HEK293 (cell line): ENCODE data around the gene CDCA5.
A peak's percentile ranks its signal among the peaks of the same experiment; 100 is the strongest.

ENCODE experiments used
- CTCF ChIA-PET: fragments of 350-600 bp; formaldehyde crosslinking; extraction: SDS; loops from one replicate; lab custom pipeline; 2021; ENCODE audit warnings: antibody characterized with exemption; lab: Yijun Ruan, JAX
- POLR2A ChIA-PET: fragments of 300-600 bp; formaldehyde crosslinking; extraction: SDS; loops from one replicate; lab custom pipeline; 2020; ENCODE audit warnings: antibody characterized with exemption, inconsistent platforms; lab: Yijun Ruan, JAX
- H3K27ac ChIP-seq: fragments of 200-500 bp; sonication (Bioruptor generic); 2 replicates; pipeline ENCODE4 v1.5.1; 2014; ENCODE audit warnings: low read depth, low read length, control low read depth, inconsistent platforms; ENCODE audit errors: extremely low read depth
- H3K36me3 ChIP-seq, 2 experiments: fragments of 200-500 bp in 1 of 2; sonication (Bioruptor generic) in 1 of 2; 1 replicate in 1 of 2; 2 replicates in 1 of 2; pipeline ENCODE4 v1.5.1; 2014 to 2017; ENCODE audit warnings: inconsistent platforms in 2 of 2, low read length in 2 of 2; ENCODE audit not compliant: control insufficient read depth in 2 of 2, insufficient read depth in 1 of 2
- H3K4me1 ChIP-seq: fragments of 200-500 bp; sonication (Bioruptor generic); 2 replicates; pipeline ENCODE4 v1.5.1; 2014; ENCODE audit warnings: mild to moderate bottlenecking, low read length, inconsistent platforms; ENCODE audit not compliant: control insufficient read depth, insufficient read depth
- H3K4me3 ChIP-seq: 2 replicates; pipeline ENCODE4 v1.5.1; 2011; ENCODE audit warnings: low read depth, mild to moderate bottlenecking, control low read depth, low read length, moderate library complexity
- H3K9me3 ChIP-seq: fragments of 200-500 bp; sonication (Bioruptor generic); 2 replicates; pipeline ENCODE4 v1.5.1; 2014; ENCODE audit warnings: low read depth, low read length, inconsistent platforms; ENCODE audit not compliant: control insufficient read depth, insufficient read depth
- BCL11A ChIP-seq: fragments of 450-650 bp; formaldehyde crosslinking; IDR thresholded peaks from 2 replicates; pipeline ENCODE4 v1.5.1; 2016; ENCODE audit warnings: low read depth, missing biosample characterization, missing genetic modification characterization
- GLIS1 ChIP-seq: fragments of 450-650 bp; formaldehyde crosslinking; IDR thresholded peaks from 2 replicates; pipeline ENCODE4 v1.5.1; 2016; ENCODE audit warnings: missing biosample characterization, missing genetic modification characterization
- KLF1 ChIP-seq: fragments of 450-650 bp; formaldehyde crosslinking; IDR thresholded peaks from 2 replicates; pipeline ENCODE4 v1.5.1; 2016; ENCODE audit warnings: missing biosample characterization, missing genetic modification characterization
- KLF10 ChIP-seq: fragments of 450-650 bp; IDR thresholded peaks from 2 replicates; pipeline ENCODE4 v1.5.1; 2018; ENCODE audit warnings: missing biosample characterization, mild to moderate bottlenecking, missing genetic modification characterization
- KLF7 ChIP-seq: fragments of 450-650 bp; formaldehyde crosslinking; IDR thresholded peaks from 2 replicates; pipeline ENCODE4 v1.5.1; 2016; ENCODE audit warnings: missing biosample characterization, missing genetic modification characterization, borderline replicate concordance
- KLF9 ChIP-seq: fragments of 450-650 bp; formaldehyde crosslinking; IDR thresholded peaks from 2 replicates; pipeline ENCODE4 v1.5.1; 2016; ENCODE audit warnings: missing biosample characterization, missing genetic modification characterization, low read depth
- SP2 ChIP-seq: fragments of 450-650 bp; formaldehyde crosslinking; IDR thresholded peaks from 2 replicates; pipeline ENCODE4 v1.5.1; 2016; ENCODE audit warnings: missing biosample characterization, missing genetic modification characterization
- SP3 ChIP-seq: fragments of 450-650 bp; formaldehyde crosslinking; IDR thresholded peaks from 2 replicates; pipeline ENCODE4 v1.5.1; 2016; ENCODE audit warnings: missing biosample characterization, missing genetic modification characterization
- SP7 ChIP-seq: fragments of 450-650 bp; formaldehyde crosslinking; IDR thresholded peaks from 2 replicates; pipeline ENCODE4 v1.5.1; 2016; ENCODE audit warnings: missing biosample characterization, missing genetic modification characterization
- ZBTB20 ChIP-seq: fragments of 450-650 bp; formaldehyde crosslinking; IDR thresholded peaks from 2 replicates; pipeline ENCODE4 v1.5.1; 2016; ENCODE audit warnings: missing biosample characterization, missing genetic modification characterization
- ZBTB48 ChIP-seq: fragments of 450-650 bp; formaldehyde crosslinking; IDR thresholded peaks from 2 replicates; pipeline ENCODE4 v1.5.1; 2016; ENCODE audit warnings: missing biosample characterization, missing genetic modification characterization
- ZBTB8A ChIP-seq: fragments of 450-650 bp; formaldehyde crosslinking; IDR thresholded peaks from 2 replicates; pipeline ENCODE4 v1.5.1; 2016; ENCODE audit warnings: missing biosample characterization, missing genetic modification characterization
- ZEB2 ChIP-seq: fragments of 450-650 bp; formaldehyde crosslinking; IDR thresholded peaks from 2 replicates; pipeline ENCODE4 v1.5.1; 2016; ENCODE audit warnings: missing biosample characterization, missing genetic modification characterization
- ZFHX2 ChIP-seq: fragments of 450-650 bp; formaldehyde crosslinking; conservative IDR thresholded peaks from 2 replicates; pipeline ENCODE4 v1.5.1; 2016; ENCODE audit warnings: missing biosample characterization, missing genetic modification characterization
- ZFP41 ChIP-seq: fragments of 450-650 bp; formaldehyde crosslinking; IDR thresholded peaks from 2 replicates; pipeline ENCODE4 v1.5.1; 2016; ENCODE audit warnings: missing biosample characterization, missing genetic modification characterization, borderline replicate concordance
- ZFP69B ChIP-seq: fragments of 450-650 bp; formaldehyde crosslinking; IDR thresholded peaks from 2 replicates; pipeline ENCODE4 v1.5.1; 2016; ENCODE audit warnings: missing biosample characterization, missing genetic modification characterization
- ZIC2 ChIP-seq: fragments of 450-650 bp; formaldehyde crosslinking; IDR thresholded peaks from 2 replicates; pipeline ENCODE4 v1.5.1; 2016; ENCODE audit warnings: missing biosample characterization, missing genetic modification characterization
- ZNF10 ChIP-seq: fragments of 450-650 bp; formaldehyde crosslinking; IDR thresholded peaks from 2 replicates; pipeline ENCODE4 v1.5.1; 2017; ENCODE audit warnings: missing biosample characterization, missing genetic modification characterization
- ZNF221 ChIP-seq: fragments of 450-650 bp; formaldehyde crosslinking; IDR thresholded peaks from 2 replicates; pipeline ENCODE4 v1.5.1; 2017; ENCODE audit warnings: missing biosample characterization, missing genetic modification characterization, borderline replicate concordance
- ZNF223 ChIP-seq: fragments of 450-650 bp; formaldehyde crosslinking; IDR thresholded peaks from 2 replicates; pipeline ENCODE4 v1.5.1; 2016; ENCODE audit warnings: missing biosample characterization, missing genetic modification characterization
- ZNF404 ChIP-seq: fragments of 450-650 bp; formaldehyde crosslinking; IDR thresholded peaks from 2 replicates; pipeline ENCODE4 v1.5.1; 2017; ENCODE audit warnings: missing biosample characterization, missing genetic modification characterization
- ZNF596 ChIP-seq: fragments of 450-650 bp; IDR thresholded peaks from 2 replicates; pipeline ENCODE4 v1.5.0; 2018; ENCODE audit warnings: missing biosample characterization, mild to moderate bottlenecking, missing genetic modification characterization, moderate library complexity
- ZNF610 ChIP-seq: fragments of 450-650 bp; formaldehyde crosslinking; IDR thresholded peaks from 2 replicates; pipeline ENCODE4 v1.5.1; 2016; ENCODE audit warnings: missing biosample characterization, missing genetic modification characterization, borderline replicate concordance
- ZNF629 ChIP-seq: fragments of 450-650 bp; formaldehyde crosslinking; IDR thresholded peaks from 2 replicates; pipeline ENCODE4 v1.5.1; 2017; ENCODE audit warnings: missing biosample characterization, missing genetic modification characterization
- ZNF707 ChIP-seq: fragments of 450-650 bp; formaldehyde crosslinking; IDR thresholded peaks from 2 replicates; pipeline ENCODE4 v1.5.1; 2016; ENCODE audit warnings: missing biosample characterization, missing genetic modification characterization
- ZNF76 ChIP-seq: fragments of 450-650 bp; formaldehyde crosslinking; IDR thresholded peaks from 2 replicates; pipeline ENCODE4; 2016; ENCODE audit warnings: low read depth, missing biosample characterization, missing genetic modification characterization, borderline replicate concordance
- ZNF777 ChIP-seq: fragments of 450-650 bp; formaldehyde crosslinking; IDR thresholded peaks from 2 replicates; pipeline ENCODE4 v1.5.1; 2017; ENCODE audit warnings: missing biosample characterization, missing genetic modification characterization, borderline replicate concordance
- ZXDB ChIP-seq: fragments of 450-650 bp; formaldehyde crosslinking; IDR thresholded peaks from 2 replicates; pipeline ENCODE4 v1.5.1; 2016; ENCODE audit warnings: missing biosample characterization, missing genetic modification characterization
- TF ChIP-seq, protein P1 (sequence below): fragments of 450-650 bp; formaldehyde crosslinking; IDR thresholded peaks from 2 replicates; pipeline ENCODE4 v1.5.1; 2016; ENCODE audit warnings: missing biosample characterization, missing genetic modification characterization
- TF ChIP-seq, protein P2 (sequence below): fragments of 450-650 bp; formaldehyde crosslinking; optimal IDR thresholded peaks from 2 replicates; pipeline ENCODE3; 2016; ENCODE audit warnings: missing biosample characterization, mild to moderate bottlenecking, missing genetic modification characterization
- TF ChIP-seq, protein P3 (sequence below): fragments of 450-650 bp; IDR thresholded peaks from 2 replicates; pipeline ENCODE4 v1.5.1; 2018; ENCODE audit warnings: missing biosample characterization, missing genetic modification characterization
- TF ChIP-seq, protein P4 (sequence below): sonication (generic); formaldehyde crosslinking; IDR thresholded peaks from 2 replicates; pipeline ENCODE4 v1.8.1; 2022; ENCODE audit warnings: mild to moderate bottlenecking, moderate library complexity, missing genetic modification reagents
- TF ChIP-seq, protein P5 (sequence below): fragments of 450-650 bp; formaldehyde crosslinking; IDR thresholded peaks from 2 replicates; pipeline ENCODE4 v1.5.1; 2016; ENCODE audit warnings: missing biosample characterization, missing genetic modification characterization

Gene CDCA5

DNA sequence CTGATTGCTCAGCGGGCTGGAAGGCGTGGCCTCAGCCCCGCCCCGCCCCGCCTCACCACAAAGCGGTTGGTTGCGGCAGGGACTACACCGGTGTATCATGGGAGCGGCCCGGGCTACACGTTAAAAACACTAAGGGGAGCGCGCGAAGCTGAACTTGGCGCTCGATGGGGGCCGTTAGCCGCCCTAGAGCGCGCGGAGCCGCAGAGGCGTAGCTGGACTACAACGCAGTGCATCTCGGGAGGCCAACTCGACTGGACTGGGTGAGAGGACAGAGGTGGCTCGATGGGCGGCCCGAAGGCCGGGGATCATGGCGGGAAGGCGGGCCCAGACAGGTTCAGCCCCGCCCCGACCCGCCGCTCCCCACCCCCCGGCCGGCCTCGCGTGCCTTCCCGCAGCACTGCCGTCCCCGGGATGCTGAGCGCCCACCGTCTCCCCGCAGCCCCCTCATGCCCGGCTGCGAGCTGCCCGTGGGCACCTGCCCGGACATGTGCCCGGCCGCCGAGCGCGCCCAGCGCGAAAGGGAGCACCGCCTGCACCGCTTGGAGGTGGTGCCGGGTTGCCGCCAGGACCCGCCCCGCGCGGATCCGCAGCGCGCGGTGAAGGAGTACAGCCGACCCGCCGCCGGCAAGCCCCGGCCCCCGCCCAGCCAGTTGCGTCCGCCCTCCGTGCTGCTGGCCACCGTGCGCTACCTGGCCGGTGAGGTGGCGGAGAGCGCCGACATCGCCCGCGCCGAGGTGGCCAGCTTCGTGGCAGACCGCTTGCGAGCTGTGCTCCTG is 42.8 kb downstream of the CDCA5 start, which contains the start of gene SAC3D1:
SAC3D1 (plus strand) TSS at position 364 of the 776 bp plus-strand sequence; CDS start at position 447, 83 bp downstream.
- POLR2A ChIA-PET, result interaction anchor here (0.6 to 2.1 kb wide), 14 partner anchors 9 to 239 kb away, joined by 3 to 17 read pairs (median 5); partner anchors contain the start of genes ARL2, ATG2A, CDCA5 and FAU
- Histone ChIP-seq H3K36me3 (peaks cover 0 to 47% of the 10 kb centered on the region in 2 experiments; a peak in 2 of 3 replicates), H3K4me1 (no peaks in the 10 kb centered on the region), H3K27ac (peak within 1 kb of the TSS; percentile 75), H3K4me3 (peak within 1 kb of the TSS; percentile 80), H3K9me3 (no peaks in the 10 kb centered on the region)
- CTCF ChIA-PET, result interaction anchor here (0.6 to 1.6 kb wide), 6 partner anchors 27 to 172 kb away, joined by 3 to 5 read pairs (median 4); partner anchors contain the start of genes ARL2 and CDCA5
- TF ChIP-seq ZNF76 (tag by site-specific recombination) (peak; percentile 96), ZBTB20 (tag by site-specific recombination) (peak; percentile 70; the same call in 1 of the 2 replicates), GLIS1 (tag by site-specific recombination) (peak; percentile 33), KLF9 (tag by site-specific recombination) (peak; percentile 76), ZFHX2 (tag by site-specific recombination) (peak; percentile 58; the same call in 1 of the 2 replicates), SP2 (tag by site-specific recombination) (peak; percentile 80), ZNF223 (peak; percentile 92), ZNF610 (tag by site-specific recombination) (peak; percentile 58; the same call in 1 of the 2 replicates), KLF7 (tag by site-specific recombination) (0 out of 2 replicates have a peak, but pooled peaks have one; percentile 30), ZBTB48 (tag by site-specific recombination) (peak; percentile 44; the same call in 1 of the 2 replicates), SP3 (tag by site-specific recombination) (peak; percentile 86), KLF1 (tag by site-specific recombination) (peak; percentile 54; the same call in 1 of the 2 replicates), ZIC2 (tag by site-specific recombination) (0 out of 2 replicates have a peak, but pooled peaks have one; percentile 20), KLF10 (tag by site-specific recombination) (peak; percentile 24; the same call in 1 of the 2 replicates), ZNF629 (tag by site-specific recombination) (peak; percentile 62), ZNF404 (tag by site-specific recombination) (no peak), ZFP69B (peak; percentile 37; the same call in 1 of the 2 replicates), BCL11A (tag by site-specific recombination) (no peak), ZNF777 (tag by site-specific recombination) (no peak), ZBTB8A (tag by site-specific recombination) (peak; percentile 88), ZNF707 (tag by site-specific recombination) (no peak), ZXDB (tag by site-specific recombination) (peak; percentile 62), ZNF221 (tag by site-specific recombination) (no peak), ZNF10 (tag by site-specific recombination) (peak; percentile 65; the same call in 1 of the 2 replicates), ZNF596 (tag by site-specific recombination) (no peak), SP7 (tag by site-specific recombination) (0 out of 2 replicates have a peak, but pooled peaks have one; percentile 52), ZEB2 (tag by site-specific recombination) (peak; percentile 77), ZFP41 (tag by site-specific recombination) (no peak)
- TF ChIP-seq, protein P1, sequence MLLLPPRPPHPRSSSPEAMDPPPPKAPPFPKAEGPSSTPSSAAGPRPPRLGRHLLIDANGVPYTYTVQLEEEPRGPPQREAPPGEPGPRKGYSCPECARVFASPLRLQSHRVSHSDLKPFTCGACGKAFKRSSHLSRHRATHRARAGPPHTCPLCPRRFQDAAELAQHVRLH, result no peak
- TF ChIP-seq, protein P2, sequence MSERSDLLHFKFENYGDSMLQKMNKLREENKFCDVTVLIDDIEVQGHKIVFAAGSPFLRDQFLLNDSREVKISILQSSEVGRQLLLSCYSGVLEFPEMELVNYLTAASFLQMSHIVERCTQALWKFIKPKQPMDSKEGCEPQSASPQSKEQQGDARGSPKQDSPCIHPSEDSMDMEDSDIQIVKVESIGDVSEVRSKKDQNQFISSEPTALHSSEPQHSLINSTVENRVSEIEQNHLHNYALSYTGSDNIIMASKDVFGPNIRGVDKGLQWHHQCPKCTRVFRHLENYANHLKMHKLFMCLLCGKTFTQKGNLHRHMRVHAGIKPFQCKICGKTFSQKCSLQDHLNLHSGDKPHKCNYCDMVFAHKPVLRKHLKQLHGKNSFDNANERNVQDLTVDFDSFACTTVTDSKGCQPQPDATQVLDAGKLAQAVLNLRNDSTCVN (tag by site-specific recombination), result peak; percentile 75
- TF ChIP-seq, protein P3, sequence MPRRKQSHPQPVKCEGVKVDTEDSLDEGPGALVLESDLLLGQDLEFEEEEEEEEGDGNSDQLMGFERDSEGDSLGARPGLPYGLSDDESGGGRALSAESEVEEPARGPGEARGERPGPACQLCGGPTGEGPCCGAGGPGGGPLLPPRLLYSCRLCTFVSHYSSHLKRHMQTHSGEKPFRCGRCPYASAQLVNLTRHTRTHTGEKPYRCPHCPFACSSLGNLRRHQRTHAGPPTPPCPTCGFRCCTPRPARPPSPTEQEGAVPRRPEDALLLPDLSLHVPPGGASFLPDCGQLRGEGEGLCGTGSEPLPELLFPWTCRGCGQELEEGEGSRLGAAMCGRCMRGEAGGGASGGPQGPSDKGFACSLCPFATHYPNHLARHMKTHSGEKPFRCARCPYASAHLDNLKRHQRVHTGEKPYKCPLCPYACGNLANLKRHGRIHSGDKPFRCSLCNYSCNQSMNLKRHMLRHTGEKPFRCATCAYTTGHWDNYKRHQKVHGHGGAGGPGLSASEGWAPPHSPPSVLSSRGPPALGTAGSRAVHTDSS (tag by site-specific recombination), result no peak
- TF ChIP-seq, protein P4, sequence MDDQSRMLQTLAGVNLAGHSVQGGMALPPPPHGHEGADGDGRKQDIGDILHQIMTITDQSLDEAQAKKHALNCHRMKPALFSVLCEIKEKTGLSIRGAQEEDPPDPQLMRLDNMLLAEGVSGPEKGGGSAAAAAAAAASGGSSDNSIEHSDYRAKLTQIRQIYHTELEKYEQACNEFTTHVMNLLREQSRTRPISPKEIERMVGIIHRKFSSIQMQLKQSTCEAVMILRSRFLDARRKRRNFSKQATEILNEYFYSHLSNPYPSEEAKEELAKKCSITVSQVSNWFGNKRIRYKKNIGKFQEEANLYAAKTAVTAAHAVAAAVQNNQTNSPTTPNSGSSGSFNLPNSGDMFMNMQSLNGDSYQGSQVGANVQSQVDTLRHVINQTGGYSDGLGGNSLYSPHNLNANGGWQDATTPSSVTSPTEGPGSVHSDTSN (CRISPR knock-in tag), result peak; percentile 82; the same call in 1 of the 2 replicates
- TF ChIP-seq, protein P5, sequence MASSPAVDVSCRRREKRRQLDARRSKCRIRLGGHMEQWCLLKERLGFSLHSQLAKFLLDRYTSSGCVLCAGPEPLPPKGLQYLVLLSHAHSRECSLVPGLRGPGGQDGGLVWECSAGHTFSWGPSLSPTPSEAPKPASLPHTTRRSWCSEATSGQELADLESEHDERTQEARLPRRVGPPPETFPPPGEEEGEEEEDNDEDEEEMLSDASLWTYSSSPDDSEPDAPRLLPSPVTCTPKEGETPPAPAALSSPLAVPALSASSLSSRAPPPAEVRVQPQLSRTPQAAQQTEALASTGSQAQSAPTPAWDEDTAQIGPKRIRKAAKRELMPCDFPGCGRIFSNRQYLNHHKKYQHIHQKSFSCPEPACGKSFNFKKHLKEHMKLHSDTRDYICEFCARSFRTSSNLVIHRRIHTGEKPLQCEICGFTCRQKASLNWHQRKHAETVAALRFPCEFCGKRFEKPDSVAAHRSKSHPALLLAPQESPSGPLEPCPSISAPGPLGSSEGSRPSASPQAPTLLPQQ, result peak; percentile 52
